ENCODE results near the gene ARMC6. TPM values are rescaled to one million over a fixed set of nuclear protein-coding genes. Genes with fewer than 3 reads are reported as not detected.

ARMC6 gene
- polyA plus RNA-seq, 1 donor from 2014 or later: 27.9 TPM

- Mint-ChIP-seq H3K9me3 (no peaks in the 10 kb centered on the region), H3K27me3 (no peaks in the 10 kb centered on the region), H3K4me3 (no peak overlapping the region), H3K4me1 (peaks cover 0 to 3% (median 0%) of the 10 kb centered on the region in 3 donors), H3K27ac (no peak overlapping the region), H3K36me3 (no peaks in the 10 kb centered on the region)
Observed at GRCh38 chr19:19055701-19056100, 22.3 kb downstream of the ARMC6 start.

DNA sequence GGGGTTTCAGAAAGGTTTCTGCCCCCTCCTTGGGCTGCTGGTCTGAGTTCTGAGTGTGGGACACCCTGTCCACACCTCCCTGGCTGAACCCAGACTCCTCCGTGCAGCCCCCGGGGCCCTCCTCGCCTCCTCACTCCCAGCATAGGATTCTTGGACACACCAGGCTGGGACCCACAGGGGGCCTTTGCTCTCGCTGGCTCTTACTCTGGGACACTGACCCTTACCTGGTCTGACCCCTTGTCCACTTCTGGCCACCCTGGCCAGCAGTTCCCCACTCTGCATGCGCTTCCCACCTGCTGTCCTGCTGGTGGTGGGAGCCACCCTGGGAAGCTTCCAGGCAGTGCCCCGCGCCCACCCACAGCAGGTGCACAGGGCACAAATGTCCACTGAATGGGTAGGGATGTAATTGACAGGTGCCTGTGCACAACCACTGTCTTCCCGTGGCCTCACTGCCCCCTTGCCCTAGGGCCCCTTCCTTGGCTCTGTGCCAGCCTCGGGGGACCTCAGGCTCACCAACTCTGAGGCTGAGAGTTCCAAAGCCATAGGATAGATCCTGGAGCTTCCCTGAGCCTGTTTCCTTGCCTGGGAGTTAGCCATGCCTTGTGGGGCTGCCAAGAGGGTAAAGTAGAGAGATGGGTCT is 23.4 kb downstream of the ARMC6 start:
- no peak overlapping the region for H3K27ac Mint-ChIP-seq
- no peaks in the 10 kb centered on the region for H3K9me3 Mint-ChIP-seq
- H3K4me3 Mint-ChIP-seq: no peak overlapping the region
- no peaks in the 10 kb centered on the region for H3K36me3 Mint-ChIP-seq
- no peaks in the 10 kb centered on the region for H3K27me3 Mint-ChIP-seq
- H3K4me1 Mint-ChIP-seq: peaks cover 0 to 3% (median 0%) of the 10 kb centered on the region in 3 donors

DNA sequence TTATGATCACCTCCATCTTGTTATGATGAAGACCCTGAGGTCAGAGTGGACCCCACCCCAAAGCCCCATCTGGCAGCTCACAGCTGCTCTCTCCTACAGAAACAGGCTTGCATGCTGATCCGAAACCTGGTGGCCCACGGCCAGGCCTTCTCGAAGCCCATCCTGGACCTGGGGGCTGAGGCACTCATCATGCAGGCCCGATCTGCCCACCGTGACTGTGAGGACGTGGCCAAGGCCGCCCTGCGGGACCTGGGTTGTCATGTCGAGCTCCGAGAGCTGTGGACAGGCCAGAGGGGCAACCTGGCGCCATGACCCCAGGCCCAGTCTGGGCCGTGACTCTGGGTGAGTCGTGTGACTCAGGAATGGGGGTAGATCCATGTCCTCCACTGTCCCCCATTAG is 23.9 kb downstream of the ARMC6 start:
- Mint-ChIP-seq H3K4me1 (peaks cover 0 to 3% (median 0%) of the 10 kb centered on the region in 3 donors), H3K4me3 (no peak overlapping the region), H3K36me3 (no peaks in the 10 kb centered on the region), H3K9me3 (no peaks in the 10 kb centered on the region), H3K27ac (no peak overlapping the region), H3K27me3 (no peaks in the 10 kb centered on the region)

DNA sequence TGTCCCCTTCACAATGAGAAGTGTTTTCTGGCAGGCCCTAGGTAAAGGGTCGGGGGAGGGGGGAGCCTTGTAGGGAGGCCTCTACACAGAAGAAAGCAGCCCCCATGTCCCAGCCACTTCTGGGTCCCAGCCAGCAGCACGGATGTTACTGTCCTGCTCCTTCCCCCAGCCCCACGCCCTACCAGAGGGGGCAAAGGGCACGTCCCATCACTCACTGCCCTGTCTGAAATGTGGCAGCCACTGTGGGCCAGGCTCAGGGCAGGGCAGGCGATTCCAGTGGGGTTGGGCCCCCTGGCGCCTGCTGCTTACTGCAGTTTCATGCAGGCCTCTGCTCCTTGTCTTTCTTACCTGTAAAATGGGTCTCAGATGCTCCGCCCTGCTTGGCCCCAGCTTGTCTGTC is 24.3 kb downstream of the ARMC6 start:
- Mint-ChIP-seq H3K9me3 (no peaks in the 10 kb centered on the region), H3K27ac (no peak overlapping the region), H3K4me3 (no peak overlapping the region), H3K27me3 (no peaks in the 10 kb centered on the region), H3K4me1 (peaks cover 0 to 3% (median 1%) of the 10 kb centered on the region in 3 donors), H3K36me3 (no peaks in the 10 kb centered on the region)

DNA sequence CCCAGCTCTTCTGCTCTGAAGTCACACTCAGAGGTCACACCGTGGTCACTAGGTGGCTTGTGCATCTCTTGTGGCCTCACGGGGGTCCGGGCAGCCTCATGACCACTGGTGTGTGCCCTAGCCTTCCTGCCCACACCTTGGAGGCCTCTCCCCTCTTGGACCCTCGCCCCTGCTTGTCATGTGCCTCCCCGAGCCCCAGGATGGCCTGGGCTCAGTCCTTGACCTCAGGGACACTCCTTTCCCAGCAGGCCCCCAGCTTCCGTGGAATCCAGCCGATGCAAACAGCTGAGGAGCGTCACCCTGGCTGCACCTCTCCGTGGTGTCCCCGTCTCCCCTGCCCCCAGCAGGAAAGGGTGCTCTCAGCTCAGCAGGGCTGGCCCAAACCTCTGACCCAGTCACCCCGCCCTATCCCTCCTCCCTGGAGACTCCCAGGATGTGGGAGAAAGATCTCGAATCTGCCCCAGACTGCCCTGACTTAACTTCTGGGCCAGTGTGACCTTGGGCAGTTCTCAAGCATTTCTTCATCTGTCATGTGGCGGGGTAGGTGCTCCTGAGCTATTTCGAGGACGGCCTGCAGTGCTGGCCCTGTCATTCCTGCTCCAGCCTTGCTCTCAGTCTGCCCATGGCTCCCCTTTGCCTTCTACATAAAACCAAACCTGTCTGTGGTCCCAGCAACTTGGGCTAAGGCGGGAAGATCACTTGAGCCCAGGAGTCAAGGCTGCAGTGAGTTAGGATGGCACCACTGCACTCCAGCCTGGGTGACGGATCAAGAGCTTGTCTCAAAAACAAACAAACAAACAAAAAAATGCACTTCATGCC is 25.8 kb downstream of the ARMC6 start:
- Mint-ChIP-seq H3K36me3 (no peaks in the 10 kb centered on the region), H3K27ac (no peak overlapping the region), H3K4me3 (no peak overlapping the region), H3K27me3 (no peaks in the 10 kb centered on the region), H3K4me1 (peaks cover 0 to 7% (median 4%) of the 10 kb centered on the region in 3 donors), H3K9me3 (no peaks in the 10 kb centered on the region)

DNA sequence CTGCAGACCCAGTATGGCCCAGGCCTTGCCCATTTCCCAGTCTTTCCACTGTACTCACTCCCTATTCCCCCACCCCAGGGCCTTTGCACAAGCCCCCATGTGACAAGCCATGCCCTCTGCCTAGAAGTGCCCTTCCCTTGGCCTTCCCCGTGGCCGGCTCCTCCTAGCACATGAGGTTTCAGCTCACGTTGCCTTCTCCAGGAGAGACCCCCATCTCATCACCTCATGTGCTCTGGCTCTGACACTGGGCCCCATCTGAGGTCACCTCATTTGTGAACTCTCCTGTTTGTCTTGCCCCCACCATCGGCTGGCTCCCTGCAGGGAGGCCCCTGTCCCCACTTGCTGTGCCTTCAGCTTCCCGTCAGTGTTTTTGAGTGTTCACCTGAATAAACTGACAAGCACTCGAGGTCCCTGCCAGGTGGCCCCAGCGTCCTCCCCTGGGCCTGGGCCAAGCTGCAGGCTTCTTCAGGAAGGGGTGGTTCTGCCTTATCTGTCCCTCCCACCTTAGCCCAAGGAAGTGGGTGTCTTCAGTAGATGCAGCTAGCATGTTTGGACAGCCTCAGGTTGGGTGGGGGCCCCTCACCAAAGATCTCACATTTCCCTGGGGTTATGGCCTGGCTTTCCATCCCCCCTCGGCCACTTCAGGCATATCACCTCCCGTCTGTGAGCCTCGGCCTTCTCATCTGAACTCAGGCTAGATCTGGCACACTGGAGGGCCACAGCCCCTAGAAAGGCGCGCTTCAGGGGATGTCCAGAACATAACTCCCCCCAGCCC is 26.6 kb downstream of the ARMC6 start:
- Mint-ChIP-seq H3K27me3 (no peaks in the 10 kb centered on the region), H3K9me3 (no peaks in the 10 kb centered on the region), H3K4me1 (peaks cover 0 to 7% (median 6%) of the 10 kb centered on the region in 3 donors), H3K36me3 (no peaks in the 10 kb centered on the region), H3K4me3 (peak overlapping the region in 1 of 4 donors; percentile 5), H3K27ac (no peak overlapping the region)

DNA sequence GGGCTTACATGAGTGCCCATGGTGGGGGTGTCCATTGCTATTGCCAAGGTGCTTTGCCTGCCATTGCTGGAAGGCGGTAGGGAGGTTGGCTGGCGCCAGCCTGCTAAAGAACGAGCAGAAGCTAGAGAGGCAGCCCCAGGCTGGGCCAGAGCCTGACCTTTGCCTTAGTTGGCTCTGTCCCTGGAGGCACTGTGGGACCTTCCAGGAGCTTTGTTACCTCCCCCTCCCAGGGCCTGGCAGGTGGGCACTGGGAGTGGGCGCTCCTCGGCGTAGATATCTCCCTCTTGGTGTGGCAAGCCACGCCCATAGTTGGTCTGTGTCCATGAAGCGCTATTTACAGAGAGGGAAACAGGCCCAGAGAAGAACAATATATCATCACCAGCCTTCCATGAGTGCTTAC is 28.1 kb downstream of the ARMC6 start:
- Mint-ChIP-seq H3K36me3 (no peaks in the 10 kb centered on the region), H3K4me1 (peaks cover 0 to 10% (median 6%) of the 10 kb centered on the region in 3 donors), H3K4me3 (peak overlapping the region in 1 of 4 donors; percentile 75), H3K27ac (peak overlapping the region in 1 of 3 donors; percentile 54), H3K9me3 (no peaks in the 10 kb centered on the region), H3K27me3 (no peaks in the 10 kb centered on the region)

DNA sequence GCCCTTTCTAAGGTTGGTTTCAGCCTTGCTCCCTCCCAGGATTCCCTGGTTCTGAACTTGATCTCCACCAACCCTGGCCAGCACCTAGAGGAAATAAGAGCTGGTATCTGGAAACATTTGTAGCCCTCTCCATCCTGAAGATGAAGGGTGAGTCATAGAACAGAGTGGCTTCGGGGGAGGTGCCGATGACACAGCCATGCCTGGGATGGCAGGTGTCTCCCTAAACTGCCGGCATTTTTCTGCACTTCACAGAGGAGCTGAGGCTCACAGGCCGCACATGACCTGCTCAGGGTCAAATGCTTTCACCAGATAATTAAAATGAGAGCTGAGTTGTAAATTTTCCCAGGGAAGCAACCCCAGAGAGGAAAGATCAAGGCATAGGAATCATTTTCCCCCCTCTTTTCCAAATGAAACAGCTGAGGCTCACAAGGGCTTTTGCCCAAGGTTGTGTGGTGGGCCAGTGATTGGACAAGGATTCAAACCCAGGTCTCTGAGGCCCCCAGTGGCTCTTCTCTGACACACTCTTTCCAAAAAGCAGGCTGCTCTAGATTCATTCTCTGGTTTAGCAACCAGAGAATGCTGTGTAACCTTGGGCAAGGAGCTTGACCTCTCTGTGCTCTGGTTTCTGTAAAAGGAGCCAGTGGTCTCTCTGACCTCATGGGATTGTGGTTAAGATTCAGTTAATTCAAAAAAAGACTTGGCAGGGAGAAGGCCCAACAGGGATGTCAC is 29.2 kb downstream of the ARMC6 start:
- Mint-ChIP-seq H3K27me3 (no peaks in the 10 kb centered on the region), H3K4me1 (peaks cover 6 to 18% (median 17%) of the 10 kb centered on the region in 3 donors), H3K9me3 (no peaks in the 10 kb centered on the region), H3K4me3 (peak overlapping the region; percentile 33 to 89 (median 82)), H3K36me3 (peaks cover 2% of the 10 kb centered on the region), H3K27ac (peak overlapping the region; percentile 9 to 64 (median 59))

DNA sequence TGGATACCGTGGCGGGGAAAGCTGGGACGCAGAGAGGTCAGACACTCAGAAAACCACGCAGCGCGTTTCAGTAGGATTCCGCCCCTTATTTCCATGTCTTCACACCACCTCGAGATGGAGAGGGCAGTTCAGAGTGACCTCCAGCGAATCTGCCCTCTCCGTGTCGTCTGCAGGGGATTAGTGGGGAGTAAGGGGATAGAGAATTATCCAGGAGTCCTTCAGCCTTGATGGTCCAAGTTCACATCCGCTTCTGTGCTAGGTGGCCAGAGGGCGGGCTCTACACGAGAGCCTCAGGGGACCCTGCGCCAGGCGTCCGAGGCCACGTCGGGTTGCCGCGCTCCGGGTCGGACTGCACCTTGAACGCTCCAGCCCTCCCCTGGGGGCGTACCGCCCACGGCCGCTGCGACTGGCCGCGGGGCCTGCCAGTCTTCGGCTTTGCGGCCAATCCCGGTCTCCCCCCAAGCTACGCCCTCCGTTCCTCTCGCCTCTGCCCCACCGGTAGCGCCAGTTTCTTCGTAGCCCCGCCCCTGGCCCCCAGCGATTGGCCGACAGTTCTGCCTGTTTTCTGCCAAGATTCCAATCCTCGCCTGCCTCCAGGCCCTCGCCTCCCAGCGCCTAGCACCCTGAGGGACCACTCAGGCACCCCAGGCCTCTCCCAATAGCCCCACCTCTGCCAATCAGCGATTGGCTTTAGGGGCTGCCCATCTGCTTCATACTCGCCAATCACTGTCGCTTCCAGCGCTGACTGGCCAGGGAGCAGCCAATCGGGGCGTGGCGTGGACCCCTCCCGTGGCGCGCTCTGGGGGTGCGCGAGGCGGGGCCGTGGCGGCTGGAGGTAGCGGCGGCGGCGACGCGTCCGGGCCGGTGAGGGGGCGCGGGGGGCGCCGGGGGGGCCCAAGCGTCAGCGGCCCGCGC is 30.0 kb downstream of the ARMC6 start, which contains the start of gene SLC25A42:
Gene SLC25A42 (plus strand): TSS at position 812 of the 915 bp plus-strand sequence. CDS start 32,131 bp downstream, outside the sequence.
- Mint-ChIP-seq H3K27me3 (no peaks in the 10 kb centered on the region), H3K4me3 (peak within 1 kb of the TSS; percentile 75 to 98 (median 92)), H3K9me3 (no peaks in the 10 kb centered on the region), H3K27ac (peak within 1 kb of the TSS; percentile 64 to 95 (median 69)), H3K36me3 (peaks cover 2% of the 10 kb centered on the region), H3K4me1 (peaks cover 9 to 21% (median 19%) of the 10 kb centered on the region in 3 donors)

DNA sequence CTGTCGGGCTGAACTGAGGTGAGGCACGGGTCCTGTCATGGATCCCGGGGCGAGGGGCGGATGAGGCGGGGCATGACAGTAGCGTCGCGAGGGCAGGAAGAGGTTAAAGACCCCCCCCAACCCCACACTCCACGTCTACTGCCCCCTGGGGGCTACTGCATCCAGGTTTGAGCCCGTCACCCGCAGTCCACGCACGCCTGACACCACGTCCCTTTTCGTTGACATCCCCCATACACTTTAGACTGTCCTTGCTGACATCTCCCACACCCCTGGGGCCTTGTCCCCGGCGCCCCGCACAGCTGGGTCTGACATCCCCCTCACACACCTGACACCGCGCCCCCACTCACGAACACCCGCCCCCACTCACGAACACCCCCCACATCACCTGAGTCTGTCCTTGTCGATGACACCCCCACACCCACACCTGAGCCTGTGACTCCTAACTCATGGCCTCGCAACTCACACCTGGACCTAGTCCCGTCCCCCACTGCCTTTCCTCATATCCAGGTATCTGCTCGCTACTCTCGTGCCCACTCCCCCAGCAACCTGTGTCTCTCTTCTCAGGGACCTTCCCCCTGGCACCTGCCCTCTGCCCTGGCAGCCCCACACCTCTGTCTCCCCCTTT is 30.8 kb downstream of the ARMC6 start:
- Mint-ChIP-seq H3K4me3 (peak overlapping the region; percentile 65 to 98 (median 92)), H3K36me3 (peaks cover 7% of the 10 kb centered on the region), H3K9me3 (no peaks in the 10 kb centered on the region), H3K27ac (peak overlapping the region; percentile 23 to 95 (median 69)), H3K4me1 (peaks cover 15 to 24% (median 24%) of the 10 kb centered on the region in 3 donors), H3K27me3 (no peaks in the 10 kb centered on the region)

DNA sequence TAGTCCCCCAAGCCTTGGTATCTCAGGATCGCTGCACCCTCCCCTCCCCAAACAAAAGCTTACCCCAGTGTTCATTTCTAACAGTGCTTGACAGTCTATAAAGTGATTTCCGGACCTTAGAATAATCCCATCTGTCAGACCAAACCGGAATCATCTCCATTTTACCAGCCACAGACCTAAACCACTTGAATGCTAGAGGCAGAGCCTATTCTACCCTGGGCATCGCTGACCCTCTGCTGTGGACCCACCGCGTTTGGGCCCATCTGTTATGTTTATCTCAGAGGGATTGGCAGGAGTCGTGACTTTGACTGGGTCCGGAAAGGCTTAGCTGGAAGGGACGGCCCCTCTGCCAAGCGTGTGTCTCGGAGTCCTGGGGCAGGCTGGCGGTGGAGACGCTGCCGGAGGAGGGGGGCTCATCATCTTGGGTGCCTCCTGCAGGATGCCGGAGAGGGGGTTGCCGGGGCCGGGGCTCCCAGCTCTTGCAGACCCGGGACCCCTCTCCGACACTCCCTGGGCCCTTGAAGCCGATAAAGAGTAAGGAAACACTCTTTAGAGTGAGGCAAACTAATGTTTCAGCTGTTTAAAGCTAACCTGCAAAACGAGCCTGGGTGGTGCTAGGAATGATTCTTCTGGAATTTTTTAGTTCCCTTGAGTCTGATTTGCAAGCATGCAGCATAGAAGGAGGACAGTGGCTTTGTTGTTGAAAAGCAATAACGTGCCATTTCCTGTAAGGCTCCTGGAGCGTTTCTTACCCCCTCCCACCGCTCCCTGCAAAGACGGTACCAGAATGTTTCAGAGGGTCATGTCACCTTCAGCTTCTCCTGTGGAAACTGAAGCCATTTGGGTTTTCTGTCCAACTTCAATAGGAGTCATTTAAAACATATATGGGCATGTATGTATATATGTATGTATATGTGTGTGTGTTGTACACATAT is 31.7 kb downstream of the ARMC6 start:
- Mint-ChIP-seq H3K27me3 (no peaks in the 10 kb centered on the region), H3K36me3 (peaks cover 7% of the 10 kb centered on the region), H3K4me3 (peak overlapping the region; percentile 65 to 98 (median 92)), H3K9me3 (no peaks in the 10 kb centered on the region), H3K27ac (peak overlapping the region; percentile 23 to 95 (median 69)), H3K4me1 (peaks cover 20 to 29% (median 29%) of the 10 kb centered on the region in 3 donors)

DNA sequence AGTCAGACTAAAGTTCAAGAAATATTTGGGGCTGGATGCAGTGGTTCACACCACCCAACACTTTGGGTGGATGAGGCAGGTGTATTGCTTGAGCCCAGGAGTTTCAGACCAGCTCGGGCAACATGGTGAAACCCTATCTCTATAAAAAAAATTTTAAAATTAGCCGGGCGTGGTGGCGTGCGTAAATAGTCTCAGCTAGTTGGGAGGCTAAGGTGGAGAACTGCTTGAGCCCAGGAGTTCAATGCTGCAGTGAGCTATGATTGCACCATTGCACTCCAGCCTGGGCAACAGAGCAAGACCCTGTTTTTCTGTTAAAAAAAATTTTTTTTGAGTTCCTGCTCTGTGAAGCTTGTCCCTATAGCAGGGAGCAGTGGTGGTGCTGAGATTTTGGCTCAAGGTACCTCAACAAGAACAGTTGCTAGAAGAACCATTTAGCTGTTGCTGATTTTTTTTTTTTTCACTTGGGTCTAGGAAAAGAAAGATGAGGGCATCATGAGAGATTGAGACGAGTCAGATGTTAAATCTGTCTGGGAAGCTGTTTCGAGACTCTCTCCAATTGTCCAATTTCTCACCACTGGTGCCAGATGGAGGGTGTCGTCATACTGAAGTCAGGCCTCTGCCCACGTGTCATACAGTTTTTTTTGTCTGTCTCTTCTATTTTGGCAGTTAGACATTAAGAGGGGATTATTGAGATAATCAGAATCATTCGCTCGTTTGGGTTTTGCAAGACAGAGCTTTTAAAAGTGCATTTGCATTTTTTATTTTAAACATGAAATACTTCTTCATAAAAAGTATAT is 34.1 kb downstream of the ARMC6 start:
- H3K27me3 Mint-ChIP-seq: no peaks in the 10 kb centered on the region
- peaks cover 24 to 43% (median 38%) of the 10 kb centered on the region in 3 donors for H3K4me1 Mint-ChIP-seq
- no peaks in the 10 kb centered on the region for H3K9me3 Mint-ChIP-seq
- peak overlapping the region; percentile 65 to 98 (median 89) for H3K4me3 Mint-ChIP-seq
- H3K36me3 Mint-ChIP-seq: peaks cover 8% of the 10 kb centered on the region
- H3K27ac Mint-ChIP-seq: peak overlapping the region; percentile 88 to 90 (median 90)
